BJ (cell line): Measurements from ENCODE around the gene TRPV3. TPM values are rescaled to one million over a fixed set of nuclear protein-coding genes. Genes with fewer than 3 reads are reported as not detected.

Experiments used
- CTCF ChIA-PET: fragments of 350-600 bp; formaldehyde crosslinking; extraction: SDS; loops from one replicate; lab custom pipeline; 2021; ENCODE audit warnings: antibody characterized with exemption, inconsistent platforms; lab: Yijun Ruan, JAX
- POLR2A ChIA-PET: fragments of 300-600 bp; sonication (Branson Sonifier 250); formaldehyde crosslinking; extraction: SDS; loops from one replicate; lab custom pipeline; 2021; ENCODE audit warnings: antibody characterized with exemption; lab: Charles Lee
- DNase-seq: peaks from one replicate; pipeline ENCODE4 v3.0.0-alpha.2; 2011; ENCODE audit warnings: low read depth
- H3K27me3 ChIP-seq: 2 replicates; pipeline ENCODE4 v1.6.0; 2011; ENCODE audit warnings: low read length; ENCODE audit not compliant: control insufficient read depth, insufficient read depth
- H3K36me3 ChIP-seq: 2 replicates; pipeline ENCODE4 v1.5.1; 2011; ENCODE audit warnings: low read length; ENCODE audit not compliant: control insufficient read depth, insufficient read depth
- H3K4me3 ChIP-seq: 2 replicates; pipeline ENCODE4 v1.5.1; 2011; ENCODE audit warnings: low read depth, mild to moderate bottlenecking, control low read depth, low read length
- CTCF ChIP-seq: IDR thresholded peaks from 2 replicates; pipeline ENCODE4 v1.5.1; 2011; ENCODE audit warnings: low read depth, mild to moderate bottlenecking, control low read depth, inconsistent platforms, low read length, moderate library complexity; ENCODE audit not compliant: insufficient read depth
- polyA plus RNA-seq: library from polyadenylated mRNA; depleted of rRNA; stranded (reverse); fragments of >200 nt; gene quantifications from 2 replicates; pipeline ENCODE4 v1.2.3, GENCODE V29; 2011

TRPV3 gene
- polyA plus RNA-seq, 1 experiment: 0.56 TPM

- ChIA-PET POLR2A (no interaction called here), CTCF (interaction anchor here (1.0 kb wide), 1 partner anchor 24 kb away, joined by 3 read pairs; no protein-coding TSS in a partner anchor)
- no peaks in the 10 kb centered on the region; the same call in 1 of the 2 replicates for H3K27me3 ChIP-seq
- no peak within 1 kb of the TSS for H3K4me3 ChIP-seq
- no peak for DNase-seq
- no peaks in the 10 kb centered on the region for H3K36me3 ChIP-seq
- TF ChIP-seq CTCF: no peak
Measured at GRCh38 chr17:3475812-3476610, 81.6 kb downstream of the TRPV3 start, which contains the start of gene ASPA. Gene ASPA, plus strand, starts transcription at chr17:3475997. Its CDS starts 163 bp downstream, at chr17:3476160.

- no peak overlapping the region for H3K4me3 ChIP-seq
- H3K36me3 ChIP-seq: no peaks in the 10 kb centered on the region
- POLR2A ChIA-PET: no interaction called here
- no peak for DNase-seq
- CTCF ChIA-PET: interaction anchor here (1.0 kb wide), 1 partner anchor 25 kb away, joined by 3 read pairs; no protein-coding TSS in a partner anchor
- TF ChIP-seq CTCF: no peak
- no peaks in the 10 kb centered on the region; the same call in 1 of the 2 replicates for H3K27me3 ChIP-seq
Measured at GRCh38 chr17:3475251-3475685, 82.3 kb downstream of the TRPV3 start.

- CTCF ChIA-PET: no interaction called here
- TF ChIP-seq CTCF: no peak
- DNase-seq: no peak
- POLR2A ChIA-PET: no interaction called here
- no peaks in the 10 kb centered on the region for H3K36me3 ChIP-seq
- H3K4me3 ChIP-seq: no peak overlapping the region
- H3K27me3 ChIP-seq: no peaks in the 10 kb centered on the region
Measured at GRCh38 chr17:3474212-3474611, 83.4 kb downstream of the TRPV3 start.

GRCh38 chr17:3472137-3472536 lies 85.5 kb downstream of the TRPV3 start:
- Histone ChIP-seq H3K27me3 (no peaks in the 10 kb centered on the region), H3K36me3 (no peaks in the 10 kb centered on the region), H3K4me3 (no peak overlapping the region)
- DNase-seq: no peak
- ChIA-PET POLR2A (no interaction called here), CTCF (no interaction called here)
- TF ChIP-seq CTCF: no peak

GRCh38 chr17:3471599-3471998 lies 86.0 kb downstream of the TRPV3 start, which contains the start of gene SPATA22:
Gene SPATA22, minus strand, starts transcription at chr17:3471819. Its CDS starts 2,494 bp downstream, at chr17:3469325.
- H3K36me3 ChIP-seq: no peaks in the 10 kb centered on the region
- POLR2A ChIA-PET: no interaction called here

More at GRCh38 chr17:3471599-3471998, 86.0 kb downstream of the TRPV3 start, which contains the start of gene SPATA22:
- TF ChIP-seq CTCF: no peak
- Histone ChIP-seq H3K4me3 (no peak within 1 kb of the TSS), H3K27me3 (no peaks in the 10 kb centered on the region)
- no peak for DNase-seq
- CTCF ChIA-PET: no interaction called here
